SK-N-SH (cell line): ENCODE measurements around the gene SCTR. TPM values are rescaled to one million over a fixed set of nuclear protein-coding genes. Genes with fewer than 3 reads are reported as not detected.

ENCODE experiments used
- CTCF ChIA-PET: fragments of 300-600, 350-600 bp; formaldehyde crosslinking; extraction: SDS; loops from one replicate; lab custom pipeline; 2021; lab: Yijun Ruan, JAX
- POLR2A ChIA-PET: fragments of 350-600 bp; sonication (Branson Sonifier 250); formaldehyde crosslinking; extraction: SDS; loops from one replicate; lab custom pipeline; 2020; ENCODE audit warnings: antibody characterized with exemption, inconsistent platforms; lab: Yijun Ruan, JAX
- DNase-seq: peaks from one replicate; pipeline ENCODE4 v3.0.0; 2012
- H2AFZ ChIP-seq: fragments of 200-600 bp; sonication (generic); 2 replicates; pipeline ENCODE4 v1.8.1; 2016; ENCODE audit warnings: antibody characterized with exemption, mild to moderate bottlenecking, low read depth
- H3F3A ChIP-seq: fragments of 200-600 bp; sonication (generic); replicated peaks from 2 replicates; pipeline ENCODE3; 2016; ENCODE audit warnings: antibody characterized with exemption, mild to moderate bottlenecking; ENCODE audit not compliant: insufficient read depth
- H3K27ac ChIP-seq, 2 experiments: fragments of 200-500 bp in 1 of 2; fragments of 200-600 bp in 1 of 2; sonication (Bioruptor generic) in 1 of 2; sonication (generic), shearing (Covaris generic) in 1 of 2; 2 replicates each; pipeline versions ENCODE4 v1.5.1 to v1.6.1; 2014 to 2016; ENCODE audit warnings: low read depth in 2 of 2, inconsistent platforms in 1 of 2, low read length in 1 of 2, mild to moderate bottlenecking in 1 of 2, mixed read lengths in 1 of 2
- H3K27me3 ChIP-seq: fragments of 200-600 bp; sonication (generic), shearing (Covaris generic); 2 replicates; pipeline ENCODE4 v1.6.1; 2016; ENCODE audit warnings: mixed run types; ENCODE audit not compliant: insufficient read depth
- H3K36me3 ChIP-seq, 2 experiments: fragments of 200-500 bp in 1 of 2; fragments of 200-600 bp in 1 of 2; sonication (Bioruptor generic) in 1 of 2; sonication (generic) in 1 of 2; replicated peaks in 1 of 2; 2 replicates each; pipeline versions ENCODE3 to v1.5.1; 2014 to 2016; ENCODE audit warnings: low read length in 1 of 2, mild to moderate bottlenecking in 1 of 2; ENCODE audit not compliant: insufficient read depth in 2 of 2, control insufficient read depth in 1 of 2
- H3K4me1 ChIP-seq, 2 experiments: fragments of 200-500 bp in 1 of 2; fragments of 200-600 bp in 1 of 2; sonication (Bioruptor generic) in 1 of 2; sonication (generic), shearing (Covaris generic) in 1 of 2; 2 replicates each; pipeline versions ENCODE4 v1.5.1 to v1.6.1; 2014 to 2016; ENCODE audit warnings: low read depth in 1 of 2, low read length in 1 of 2, mixed run types in 1 of 2; ENCODE audit not compliant: insufficient read depth in 2 of 2, control insufficient read depth in 1 of 2
- H3K4me2 ChIP-seq: fragments of 200-600 bp; sonication (generic), shearing (Covaris generic); 2 replicates; pipeline ENCODE4 v1.6.1; 2017; ENCODE audit warnings: mixed run types
- H3K4me3 ChIP-seq, 2 experiments: fragments of 200-500 bp in 1 of 2; fragments of 200-600 bp in 1 of 2; sonication (Bioruptor generic) in 1 of 2; sonication (generic), shearing (Covaris generic) in 1 of 2; 2 replicates each; pipeline versions ENCODE4 v1.5.1 to v1.8.1; 2014 to 2016; ENCODE audit warnings: low read depth in 2 of 2, inconsistent platforms in 1 of 2, low read length in 1 of 2, mild to moderate bottlenecking in 1 of 2, mixed read lengths in 1 of 2, moderate library complexity in 1 of 2
- H3K79me2 ChIP-seq: fragments of 200-600 bp; sonication (generic); 2 replicates; pipeline ENCODE4 v1.8.1; 2017; ENCODE audit warnings: mild to moderate bottlenecking; ENCODE audit not compliant: insufficient read depth
- H3K9ac ChIP-seq: fragments of 200-600 bp; sonication (generic); 2 replicates; pipeline ENCODE4 v1.6.1; 2017; ENCODE audit warnings: mixed run types
- H3K9me2 ChIP-seq: fragments of 200-600 bp; sonication (generic); 2 replicates; pipeline ENCODE4 v1.6.1; 2017; ENCODE audit warnings: mixed run types
- H3K9me3 ChIP-seq: fragments of 200-600 bp; sonication (generic); 2 replicates; pipeline ENCODE4 v1.6.1; 2017; ENCODE audit warnings: mixed run types, mild to moderate bottlenecking, moderate library complexity
- H4K20me1 ChIP-seq: fragments of 200-600 bp; sonication (generic); 2 replicates; pipeline ENCODE4 v1.6.1; 2017; ENCODE audit warnings: mild to moderate bottlenecking, mixed run types; ENCODE audit not compliant: insufficient read depth
- ELF1 ChIP-seq: IDR thresholded peaks from 2 replicates; pipeline ENCODE4 v1.4.0; 2012
- GABPA ChIP-seq: IDR thresholded peaks from 2 replicates; pipeline ENCODE4 v1.4.0; 2012; ENCODE audit warnings: low read depth, mild to moderate bottlenecking
- IRF3 ChIP-seq: fragments of 150-350 bp; IDR thresholded peaks from 2 replicates; pipeline ENCODE4 v1.6.1; 2016; ENCODE audit warnings: mild to moderate bottlenecking, low read depth, low read length
- MXI1 ChIP-seq: IDR thresholded peaks from 2 replicates; pipeline ENCODE4 v1.6.1; 2012; ENCODE audit warnings: mild to moderate bottlenecking, low read depth, low read length, improper control_type of control experiment
- NFIC ChIP-seq: IDR thresholded peaks from 2 replicates; pipeline ENCODE4 v1.4.0; 2012; ENCODE audit warnings: borderline replicate concordance
- PBX3 ChIP-seq: IDR thresholded peaks from 2 replicates; pipeline ENCODE4; 2012
- POLR2AphosphoS5 ChIP-seq: IDR thresholded peaks from 2 replicates; pipeline ENCODE4 v1.6.1; 2012; ENCODE audit warnings: low read depth, low read length
- RAD21 ChIP-seq: IDR thresholded peaks from 2 replicates; pipeline ENCODE4 v1.6.1; 2012; ENCODE audit warnings: mild to moderate bottlenecking, low read length
- RCOR1 ChIP-seq: fragments of 150-350 bp; IDR thresholded peaks from 2 replicates; pipeline ENCODE4 v1.6.1; 2017; ENCODE audit warnings: antibody characterized with exemption, low read length
- REST ChIP-seq: IDR thresholded peaks from 2 replicates; pipeline ENCODE4 v1.6.1; 2012; ENCODE audit warnings: mild to moderate bottlenecking, low read depth, low read length, moderate library complexity
- RXRA ChIP-seq: IDR thresholded peaks from 2 replicates; pipeline ENCODE4 v1.4.0; 2012; ENCODE audit warnings: low read depth, mild to moderate bottlenecking, borderline replicate concordance
- SMC3 ChIP-seq: IDR thresholded peaks from 2 replicates; pipeline ENCODE4 v1.6.1; 2012; ENCODE audit warnings: low read depth, low read length, improper control_type of control experiment
- TAF1 ChIP-seq: IDR thresholded peaks from 2 replicates; pipeline ENCODE4 v1.6.1; 2012; ENCODE audit warnings: low read depth, mild to moderate bottlenecking, low read length, moderate library complexity, borderline replicate concordance
- TCF12 ChIP-seq: IDR thresholded peaks from 2 replicates; pipeline ENCODE4 v1.4.0; 2012
- TEAD4 ChIP-seq: IDR thresholded peaks from 2 replicates; pipeline ENCODE4 v1.4.0; 2012; ENCODE audit warnings: mild to moderate bottlenecking, borderline replicate concordance; ENCODE audit not compliant: insufficient read depth
- YY1 ChIP-seq: IDR thresholded peaks from 2 replicates; pipeline ENCODE4 v1.4.0; 2012; ENCODE audit warnings: low read depth, mild to moderate bottlenecking
- ZBTB33 ChIP-seq: IDR thresholded peaks from 2 replicates; pipeline ENCODE4 v1.4.0; 2012; ENCODE audit warnings: low read depth, borderline replicate concordance
- WGBS: methylation state at CpG from one replicate; pipeline ENCODE4 v1.1.6; 2017; ENCODE audit warnings: low lambda C conversion rate; 5-methylcytosine and 5-hydroxymethylcytosine counted together
- polyA plus RNA-seq, 3 experiments: library from polyadenylated mRNA; depleted of rRNA; stranded (reverse); fragments of >200 nt; gene quantifications; 2 replicates each; pipeline ENCODE4 v1.2.3, GENCODE V29; 2012
- TF ChIP-seq, protein P1 (sequence below): IDR thresholded peaks from 2 replicates; pipeline ENCODE4 v1.4.0; 2012; ENCODE audit warnings: low read depth

SCTR gene
- polyA plus RNA-seq, 1 of the 3 experiments (the other 2 are of a cell fraction): not detected

GRCh38 chr2:119442850-119443249 lies 81.4 kb downstream of the SCTR start:
- H3K79me2 ChIP-seq: no peaks in the 10 kb centered on the region
- H3K27ac ChIP-seq: no peak overlapping the region
- no peak overlapping the region for H3K4me2 ChIP-seq
- H3K4me3 ChIP-seq: no peak overlapping the region
- H3K9me2 ChIP-seq: no peaks in the 10 kb centered on the region
- ChIA-PET POLR2A (no interaction called here), CTCF (interaction anchor here (1.0 to 2.6 kb wide), 2 partner anchors 22 to 33 kb away, joined by 3 to 17 read pairs; no protein-coding TSS in a partner anchor)
- no peaks in the 10 kb centered on the region for H4K20me1 ChIP-seq
- TF ChIP-seq RXRA: no peak
- no peak for TF ChIP-seq RAD21
- TF ChIP-seq TEAD4: no peak
- TF ChIP-seq IRF3: no peak
- no peak for TF ChIP-seq TAF1
- no peak for TF ChIP-seq POLR2AphosphoS5
- TF ChIP-seq RCOR1: no peak
- no peak for TF ChIP-seq ELF1
- TF ChIP-seq, protein P1, sequence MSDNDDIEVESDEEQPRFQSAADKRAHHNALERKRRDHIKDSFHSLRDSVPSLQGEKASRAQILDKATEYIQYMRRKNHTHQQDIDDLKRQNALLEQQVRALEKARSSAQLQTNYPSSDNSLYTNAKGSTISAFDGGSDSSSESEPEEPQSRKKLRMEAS: no peak
- no peak for TF ChIP-seq SMC3
- peaks cover 0 to 6% of the 10 kb centered on the region in 2 experiments; a peak in 1 of 4 replicates for H3K4me1 ChIP-seq
- H3K9me3 ChIP-seq: no peaks in the 10 kb centered on the region
- 70% methylated on average over 9 of the region's 11 CpGs for WGBS
- no peaks in the 10 kb centered on the region for H3F3A ChIP-seq
- H3K9ac ChIP-seq: no peak overlapping the region
- H2AFZ ChIP-seq: no peak overlapping the region
- no peak for DNase-seq
- no peaks in the 10 kb centered on the region for H3K36me3 ChIP-seq
- peaks cover 9% of the 10 kb centered on the region; the same call in 1 of the 2 replicates for H3K27me3 ChIP-seq

GRCh38 chr2:119442226-119442619 lies 82.1 kb downstream of the SCTR start:
- H3K4me2 ChIP-seq: no peak overlapping the region
- H3K9ac ChIP-seq: no peak overlapping the region
- H3K36me3 ChIP-seq: no peaks in the 10 kb centered on the region
- POLR2A ChIA-PET: no interaction called here
- H3K4me1 ChIP-seq: peaks cover 0 to 6% of the 10 kb centered on the region in 2 experiments; a peak in 1 of 4 replicates
- DNase-seq: no peak
- 50% methylated on average over 7 of the region's 7 CpGs for WGBS
- H3F3A ChIP-seq: no peaks in the 10 kb centered on the region
- no peaks in the 10 kb centered on the region for H4K20me1 ChIP-seq
- H2AFZ ChIP-seq: no peak overlapping the region
- no peaks in the 10 kb centered on the region for H3K9me2 ChIP-seq
- no peak overlapping the region for H3K27ac ChIP-seq
- CTCF ChIA-PET: interaction anchor here (0.8 to 2.6 kb wide), 3 partner anchors 22 to 75 kb away, joined by 3 to 17 read pairs (median 3); no protein-coding TSS in a partner anchor
- no peak overlapping the region for H3K4me3 ChIP-seq
- H3K9me3 ChIP-seq: no peaks in the 10 kb centered on the region
- H3K27me3 ChIP-seq: peaks cover 9% of the 10 kb centered on the region; the same call in 1 of the 2 replicates
- H3K79me2 ChIP-seq: no peaks in the 10 kb centered on the region
- TF ChIP-seq GABPA: no peak
- TF ChIP-seq NFIC: no peak
- TF ChIP-seq SMC3: no peak
- no peak for TF ChIP-seq PBX3
- no peak for TF ChIP-seq MXI1
- TF ChIP-seq ZBTB33: no peak
- no peak for TF ChIP-seq RAD21
- no peak for TF ChIP-seq TEAD4
- no peak for TF ChIP-seq TAF1
- TF ChIP-seq YY1: no peak
- TF ChIP-seq REST: no peak
- TF ChIP-seq TCF12: no peak
